Activated CD8-positive, alpha-beta memory T cell treated with anti-CD3 and anti-CD28 coated beads, Interleukin-2, amount 50 U/mL, for 1 hour (primary cell): ENCODE results near the gene INSIG1.

Source experiments
- DNase-seq: peaks from one replicate; pipeline ENCODE4 v3.0.0-alpha.2; 2020; ENCODE audit errors: extremely low read depth

The INSIG1 gene

GRCh38 chr7:155285423-155285822 lies 12.3 kb upstream of the INSIG1 start:
- no peak for DNase-seq

- no peak for DNase-seq
Measured at GRCh38 chr7:155285833-155286232, 11.8 kb upstream of the INSIG1 start.

GRCh38 chr7:155286686-155287085 lies 11.0 kb upstream of the INSIG1 start:
- DNase-seq, result no peak

GRCh38 chr7:155287284-155287935 lies 10.3 kb upstream of the INSIG1 start:
- DNase-seq, result no peak

GRCh38 chr7:155288055-155288454 lies 9.6 kb upstream of the INSIG1 start:
- DNase-seq, result no peak

- no peak for DNase-seq
Measured at GRCh38 chr7:155289107-155289506, 8.6 kb upstream of the INSIG1 start.

GRCh38 chr7:155289949-155290501 lies 7.7 kb upstream of the INSIG1 start:
- DNase-seq, result no peak

- no peak for DNase-seq
Measured at GRCh38 chr7:155291045-155291530, 6.6 kb upstream of the INSIG1 start.

- no peak for DNase-seq
Measured at GRCh38 chr7:155291729-155292128, 5.9 kb upstream of the INSIG1 start.

GRCh38 chr7:155292680-155293226 lies 4.9 kb upstream of the INSIG1 start:
- DNase-seq, result no peak

- DNase-seq, result no peak
Measured at GRCh38 chr7:155293721-155294510, 3.8 kb upstream of the INSIG1 start.

GRCh38 chr7:155294511-155294778 lies 3.2 kb upstream of the INSIG1 start:
- no peak for DNase-seq

GRCh38 chr7:155295511-155295910 lies 2.2 kb upstream of the INSIG1 start:
- DNase-seq, result no peak

- DNase-seq, result no peak
Measured at GRCh38 chr7:155296006-155296787, 1.5 kb upstream of the INSIG1 start.

GRCh38 chr7:155296788-155297516 lies 726 bp upstream of the INSIG1 start:
- DNase-seq, result peak; percentile 79

GRCh38 chr7:155298288-155298833 lies 683 bp downstream of the INSIG1 start:
- DNase-seq, result no peak

GRCh38 chr7:155298834-155299534 lies 1.3 kb downstream of the INSIG1 start:
- DNase-seq, result peak; percentile 86

- no peak for DNase-seq
Measured at GRCh38 chr7:155299535-155300202, 2.0 kb downstream of the INSIG1 start.

GRCh38 chr7:155300641-155301452 lies 3.2 kb downstream of the INSIG1 start:
- no peak for DNase-seq
